Activated T-cell treated with anti-CD3 and anti-CD28 coated beads, Interleukin-2, amount 50 U/mL, for 24 hours (primary cell): ENCODE results near the gene SOWAHC.
"Not testable (repeated sequence)": the region's sequence is repeated elsewhere in the genome, so short reads cannot be mapped to it uniquely, and the experiment has no call there.

ENCODE experiments used
- DNase-seq: peaks from one replicate; pipeline ENCODE4 v3.0.0-alpha.2; 2020
- H3K27ac Mint-ChIP-seq: 2 replicates; pipeline ENCODE4 v1.8.0; 2020; ENCODE audit warnings: mild to moderate bottlenecking, mixed read lengths
- H3K27me3 Mint-ChIP-seq: 2 replicates; pipeline ENCODE4 v1.8.0; 2020; ENCODE audit warnings: mixed read lengths
- H3K36me3 Mint-ChIP-seq: 2 replicates; pipeline ENCODE4 v1.8.0; 2020; ENCODE audit warnings: low read depth, mixed read lengths
- H3K4me1 Mint-ChIP-seq: 2 replicates; pipeline ENCODE4 v1.8.0; 2020; ENCODE audit warnings: low read depth, mixed read lengths
- H3K4me3 Mint-ChIP-seq: 2 replicates; pipeline ENCODE4 v1.8.0; 2020; ENCODE audit warnings: mild to moderate bottlenecking, moderate library complexity, mixed read lengths
- H3K9me3 Mint-ChIP-seq: 2 replicates; pipeline ENCODE4 v1.8.0; 2020; ENCODE audit warnings: mixed read lengths

SOWAHC gene

DNA sequence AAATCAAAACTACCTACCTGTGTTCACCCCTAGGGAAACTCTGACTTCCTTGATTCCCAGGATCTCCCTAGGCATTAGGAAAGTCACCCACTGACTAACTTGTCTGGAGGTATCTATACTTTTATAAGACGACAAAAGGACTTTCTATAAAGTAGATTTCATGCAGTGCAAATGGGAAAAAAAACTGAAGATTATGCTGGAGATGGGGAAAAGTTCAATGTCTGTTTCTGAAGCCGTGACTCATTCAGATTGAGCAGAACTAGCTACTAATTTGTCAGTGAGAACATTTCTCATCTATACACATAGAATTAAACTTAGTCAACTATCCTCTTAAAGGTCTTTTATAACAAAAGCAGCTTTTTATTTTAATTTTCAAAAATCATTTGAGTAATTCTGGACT lies 6.4 kb upstream of the SOWAHC start:
- H3K4me3 Mint-ChIP-seq, result no peak overlapping the region

DNA sequence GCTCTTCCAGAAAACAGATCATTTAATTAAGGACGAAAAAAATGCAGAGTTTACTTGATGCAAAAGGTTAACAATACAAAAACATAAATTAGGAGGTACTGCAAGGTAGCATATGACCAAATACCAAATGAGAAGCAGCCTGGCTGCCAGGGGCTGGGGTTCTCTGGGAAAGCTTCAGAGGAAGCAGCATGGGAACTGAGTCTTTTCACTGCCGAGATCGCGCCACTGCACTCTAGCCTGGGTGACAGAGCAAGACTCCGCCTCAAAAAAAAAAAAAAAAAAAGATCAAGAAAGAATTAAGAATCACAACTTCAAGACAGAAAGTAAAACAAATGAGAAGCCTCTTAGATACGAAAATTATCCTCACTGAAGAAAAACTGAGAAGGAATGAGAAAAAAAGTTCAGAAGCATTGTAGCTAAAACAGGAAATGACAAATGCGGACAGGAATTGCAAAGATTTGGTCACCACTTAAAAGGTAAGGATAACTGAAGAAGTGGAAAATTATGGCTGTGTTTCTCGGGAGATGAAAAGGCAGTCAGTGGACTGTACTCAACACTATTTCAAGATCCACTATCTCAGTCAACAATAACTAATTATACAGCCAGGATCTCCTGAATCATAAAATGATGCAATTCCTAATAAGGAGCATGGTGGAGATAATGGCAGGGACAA lies 4.7 kb upstream of the SOWAHC start:
- no peaks in the 10 kb centered on the region for H3K36me3 Mint-ChIP-seq
- no peak overlapping the region for H3K27ac Mint-ChIP-seq

More for the DNA sequence above, 6.4 kb upstream of the SOWAHC start:
- Mint-ChIP-seq H3K27ac (no peak overlapping the region), H3K27me3 (peaks cover 71% of the 10 kb centered on the region), H3K36me3 (no peaks in the 10 kb centered on the region), H3K9me3 (no peaks in the 10 kb centered on the region), H3K4me1 (peaks cover 7% of the 10 kb centered on the region)
- DNase-seq, result no peak

DNA sequence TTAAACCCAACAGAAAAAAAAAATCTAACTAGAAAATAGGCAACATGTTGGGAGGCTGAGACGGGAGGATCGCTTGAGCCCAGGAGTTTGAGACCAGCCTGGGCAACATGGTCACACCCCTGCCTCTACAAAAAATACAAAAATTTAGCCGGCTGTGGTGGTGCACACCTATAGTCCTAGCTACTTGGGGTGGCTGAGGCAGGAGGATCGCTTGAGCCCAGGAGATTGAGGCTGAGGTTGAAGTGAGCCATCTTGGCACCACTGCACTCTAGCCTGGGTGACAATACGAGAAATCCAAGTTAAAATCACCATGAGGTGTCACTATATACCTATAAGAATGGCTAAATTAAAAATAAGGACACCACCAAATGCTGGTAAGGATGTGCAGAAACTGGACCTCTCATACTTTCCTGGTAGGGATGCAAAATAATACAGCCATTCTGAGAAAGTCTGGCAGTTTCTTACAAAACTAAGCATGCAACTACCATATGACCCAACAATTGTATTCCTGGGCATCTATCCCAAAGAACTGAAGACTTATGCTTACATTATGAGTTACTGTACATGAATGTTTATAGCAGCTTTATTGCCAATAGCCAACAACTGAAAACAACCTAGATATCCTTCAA lies 2.6 kb upstream of the SOWAHC start:
- Mint-ChIP-seq H3K4me3 (no peak overlapping the region), H3K4me1 (peaks cover 20% of the 10 kb centered on the region), H3K36me3 (no peaks in the 10 kb centered on the region), H3K27ac (no peak overlapping the region), H3K9me3 (no peaks in the 10 kb centered on the region), H3K27me3 (peaks cover 78% of the 10 kb centered on the region)
- DNase-seq, result no peak

More for the DNA sequence above, 4.7 kb upstream of the SOWAHC start:
- H3K9me3 Mint-ChIP-seq, result no peaks in the 10 kb centered on the region
- H3K4me1 Mint-ChIP-seq, result peaks cover 15% of the 10 kb centered on the region
- DNase-seq, result no peak
- H3K27me3 Mint-ChIP-seq, result peaks cover 75% of the 10 kb centered on the region
- peak overlapping the region; percentile 40 for H3K4me3 Mint-ChIP-seq

DNA sequence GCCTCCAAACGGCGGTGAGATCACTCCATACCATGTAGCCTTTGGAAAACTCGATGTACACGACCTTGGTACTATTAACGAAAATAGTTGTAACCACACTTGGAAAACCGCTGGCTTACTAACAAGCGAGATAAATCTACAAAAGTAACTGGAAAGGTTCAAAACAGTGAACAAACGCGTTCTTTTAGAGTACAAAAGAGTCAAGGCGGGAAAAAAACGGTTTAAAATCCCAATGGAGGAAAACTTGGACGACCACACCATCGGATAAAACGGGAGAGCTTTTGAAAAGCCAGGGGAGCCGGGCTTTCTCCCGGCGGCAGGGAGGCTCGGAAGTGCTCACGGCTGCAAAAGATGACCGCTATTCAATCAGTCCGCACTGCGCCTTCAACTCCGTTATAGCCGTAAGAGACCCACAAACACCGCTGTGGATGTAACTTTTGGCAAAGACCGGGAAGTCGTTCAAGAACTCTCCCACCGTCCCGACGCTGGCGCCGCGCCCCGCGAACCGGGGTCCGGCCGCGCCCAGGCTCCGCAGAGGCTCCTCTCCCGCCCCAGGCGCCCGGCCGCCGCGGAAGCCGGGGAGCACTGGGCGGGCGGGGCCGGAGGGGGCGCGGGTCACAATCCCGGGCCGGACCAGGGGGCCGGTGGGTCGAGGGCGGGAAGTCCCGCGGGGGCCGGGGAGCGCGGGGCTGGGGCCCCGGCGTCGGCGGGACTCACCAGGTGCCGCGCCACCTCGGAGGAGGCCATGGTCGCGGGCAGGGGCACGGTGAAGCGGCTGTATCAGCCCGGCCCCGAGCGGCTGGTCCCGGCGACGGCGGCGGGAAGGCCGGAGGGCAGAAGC lies 863 bp upstream of the SOWAHC start:
- Mint-ChIP-seq H3K4me3 (peak overlapping the region; percentile 81), H3K27ac (peak overlapping the region; percentile 37), H3K36me3 (no peaks in the 10 kb centered on the region), H3K9me3 (no peaks in the 10 kb centered on the region), H3K27me3 (peaks cover 82% of the 10 kb centered on the region), H3K4me1 (peaks cover 20% of the 10 kb centered on the region)
- no peak for DNase-seq

DNA sequence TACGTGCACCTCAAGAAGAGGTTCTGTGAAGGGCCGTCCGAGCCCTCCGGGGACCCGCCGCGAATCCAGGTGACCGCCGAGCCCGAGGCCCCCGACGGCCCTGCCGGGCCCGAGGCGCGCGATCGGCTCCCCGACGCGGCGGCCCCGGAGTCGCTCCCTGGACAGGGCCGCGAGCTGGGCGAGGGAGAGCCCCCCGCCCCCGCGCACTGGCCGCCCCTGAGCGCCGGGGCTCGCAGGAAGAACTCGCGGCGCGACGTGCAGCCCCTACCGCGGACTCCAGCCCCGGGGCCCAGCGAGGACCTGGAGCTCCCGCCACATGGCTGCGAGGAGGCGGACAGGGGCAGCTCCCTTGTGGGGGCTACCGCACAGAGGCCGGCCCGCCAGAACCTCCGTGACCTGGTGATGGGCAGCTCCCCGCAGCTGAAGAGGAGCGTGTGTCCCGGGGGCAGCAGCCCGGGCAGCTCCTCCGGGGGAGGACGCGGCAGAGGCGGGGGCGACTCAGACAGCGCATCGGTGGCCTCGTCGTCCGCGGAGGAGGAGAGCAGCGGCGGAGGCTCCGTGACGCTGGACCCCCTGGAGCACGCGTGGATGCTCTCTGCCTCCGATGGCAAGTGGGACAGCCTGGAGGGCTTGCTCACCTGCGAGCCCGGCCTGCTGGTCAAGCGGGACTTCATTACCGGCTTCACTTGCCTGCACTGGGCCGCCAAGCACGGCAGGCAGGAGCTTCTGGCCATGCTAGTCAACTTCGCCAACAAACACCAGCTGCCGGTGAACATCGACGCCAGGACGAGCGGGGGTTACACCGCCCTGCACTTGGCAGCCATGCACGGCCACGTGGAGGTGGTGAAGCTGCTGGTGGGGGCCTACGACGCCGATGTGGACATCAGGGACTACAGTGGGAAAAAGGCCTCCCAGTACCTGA lies 812 bp downstream of the SOWAHC start:
- Mint-ChIP-seq H3K27ac (no peak overlapping the region), H3K36me3 (no peaks in the 10 kb centered on the region), H3K27me3 (peaks cover 82% of the 10 kb centered on the region), H3K4me3 (no peak overlapping the region), H3K9me3 (no peaks in the 10 kb centered on the region), H3K4me1 (peaks cover 14% of the 10 kb centered on the region)
- peak; percentile 36 for DNase-seq

DNA sequence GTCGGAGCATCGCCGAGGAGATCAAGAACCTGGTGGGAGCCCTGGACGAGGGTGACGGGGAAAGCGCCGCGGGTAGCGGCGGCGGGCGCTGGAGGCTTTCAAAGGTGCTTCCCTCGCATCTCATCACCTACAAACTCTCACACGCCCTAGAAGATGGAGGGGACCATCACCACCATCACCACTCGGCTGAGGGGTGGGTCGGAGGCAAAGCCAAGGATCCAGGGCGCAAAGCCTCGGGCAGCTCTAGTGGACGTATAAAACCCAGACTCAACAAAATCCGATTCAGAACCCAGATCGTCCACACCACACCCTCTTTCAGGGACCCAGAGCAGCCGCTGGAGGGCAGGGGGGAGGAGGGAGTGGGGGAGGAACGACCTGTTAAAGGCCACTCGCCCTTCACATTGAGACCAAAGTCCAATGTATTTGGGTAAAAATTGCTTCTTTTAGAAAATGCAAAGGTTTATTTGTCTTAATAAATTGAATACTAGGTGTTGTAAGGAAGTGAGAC lies 1.5 kb downstream of the SOWAHC start:
- Mint-ChIP-seq H3K27ac (no peak overlapping the region), H3K27me3 (peaks cover 83% of the 10 kb centered on the region), H3K9me3 (no peaks in the 10 kb centered on the region), H3K4me1 (peaks cover 14% of the 10 kb centered on the region), H3K4me3 (no peak overlapping the region), H3K36me3 (no peaks in the 10 kb centered on the region)
- no peak for DNase-seq

DNA sequence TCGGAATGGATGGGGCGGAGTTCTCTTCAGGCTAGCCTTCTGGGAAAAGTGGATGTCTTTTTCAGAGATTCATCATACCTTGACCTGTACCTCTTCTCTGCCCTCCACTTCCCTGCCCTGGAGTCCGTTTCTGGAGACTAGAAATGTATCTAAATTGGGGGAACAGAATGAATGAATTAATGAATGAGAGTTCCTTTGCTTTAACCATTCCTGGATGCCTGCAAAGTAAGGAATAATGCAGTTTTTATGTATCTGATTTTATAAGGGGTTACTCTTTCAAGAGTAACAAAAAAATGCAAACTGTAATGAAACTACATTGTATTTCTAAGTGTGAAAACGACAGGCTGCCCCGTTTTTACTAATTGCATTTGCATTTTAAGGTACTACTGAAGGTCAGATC lies 2.0 kb downstream of the SOWAHC start:
- no peak overlapping the region for H3K27ac Mint-ChIP-seq
- no peaks in the 10 kb centered on the region for H3K36me3 Mint-ChIP-seq
- DNase-seq, result no peak
- H3K9me3 Mint-ChIP-seq, result no peaks in the 10 kb centered on the region
- no peak overlapping the region for H3K4me3 Mint-ChIP-seq
- peaks cover 83% of the 10 kb centered on the region for H3K27me3 Mint-ChIP-seq
- H3K4me1 Mint-ChIP-seq, result peaks cover 14% of the 10 kb centered on the region

DNA sequence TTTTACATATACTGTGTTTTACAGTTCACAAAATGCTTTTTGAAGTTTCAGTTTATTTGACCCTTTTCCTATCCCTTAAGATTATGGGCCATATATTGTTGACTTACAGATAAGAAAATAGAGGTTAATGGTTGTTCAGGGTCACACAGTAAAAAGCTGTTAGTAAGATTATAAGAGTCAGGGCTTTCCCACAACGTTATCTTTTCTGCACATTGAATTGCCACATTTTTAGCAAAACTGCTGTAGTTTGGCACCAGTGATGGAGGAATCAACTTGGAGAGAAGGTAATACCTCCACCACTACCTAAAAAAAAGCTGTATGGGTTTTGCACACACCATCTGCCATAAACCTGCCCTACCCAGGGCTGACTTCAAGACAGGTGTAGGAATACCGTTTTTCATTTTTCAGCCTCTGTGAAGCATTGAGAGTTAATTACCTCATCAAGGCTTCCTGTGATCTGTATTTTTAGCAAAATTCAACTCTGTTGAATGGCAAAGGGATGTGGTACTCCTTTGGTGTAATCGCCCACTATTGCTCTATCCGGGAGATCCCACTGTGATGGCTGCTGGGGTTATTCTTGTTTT lies 5.0 kb downstream of the SOWAHC start:
- Mint-ChIP-seq H3K27me3 (peaks cover 83% of the 10 kb centered on the region), H3K4me1 (peaks cover 5% of the 10 kb centered on the region), H3K27ac (no peak overlapping the region), H3K9me3 (no peaks in the 10 kb centered on the region), H3K4me3 (no peak overlapping the region), H3K36me3 (no peaks in the 10 kb centered on the region)
- DNase-seq, result no peak

DNA sequence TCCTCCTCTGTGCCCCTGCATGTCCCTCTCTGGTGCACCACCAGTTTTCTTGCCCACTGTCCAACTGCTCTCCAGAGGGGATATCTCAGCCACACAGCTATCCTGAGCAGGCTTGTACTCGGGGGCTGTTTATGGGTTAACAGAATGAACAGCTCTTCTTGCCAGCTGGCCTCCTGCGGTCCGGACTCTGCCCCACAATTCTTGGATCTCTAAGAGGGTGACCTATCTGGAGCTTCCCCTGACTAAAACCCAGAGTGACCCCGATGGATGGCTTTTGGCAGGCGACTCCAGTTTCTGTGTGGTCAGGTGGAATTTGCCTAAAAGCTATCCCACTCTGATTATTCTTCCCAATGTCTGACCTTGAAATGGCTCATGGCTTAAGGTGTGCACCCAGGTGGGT lies 9.1 kb downstream of the SOWAHC start:
- H3K4me1 Mint-ChIP-seq, result no peaks in the 10 kb centered on the region
- H3K27me3 Mint-ChIP-seq, result peaks cover 59% of the 10 kb centered on the region
- no peaks in the 10 kb centered on the region for H3K36me3 Mint-ChIP-seq
- DNase-seq, result no peak
- no peak overlapping the region for H3K27ac Mint-ChIP-seq
- no peaks in the 10 kb centered on the region for H3K9me3 Mint-ChIP-seq
- no peak overlapping the region for H3K4me3 Mint-ChIP-seq

DNA sequence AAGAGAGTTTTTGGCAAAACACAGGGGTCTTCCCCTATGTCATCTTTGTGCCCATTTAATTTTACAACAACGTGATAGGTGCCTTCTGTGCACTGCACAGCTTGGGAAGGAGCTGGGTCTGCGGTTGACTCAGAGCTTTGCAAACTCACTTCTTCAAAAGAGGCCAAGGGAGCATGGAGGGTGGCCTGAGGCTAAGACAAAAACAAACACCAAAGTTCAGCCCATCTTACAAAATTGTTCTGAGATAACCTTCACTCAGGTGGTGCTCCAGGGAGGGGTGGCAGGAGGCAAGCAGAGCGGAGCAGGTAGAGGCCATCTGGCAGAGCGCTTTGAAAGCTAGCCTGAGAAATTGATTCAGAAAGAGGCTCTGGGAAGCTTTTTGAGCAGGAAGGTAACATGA lies 9.8 kb downstream of the SOWAHC start:
- Mint-ChIP-seq H3K27ac (no peak overlapping the region), H3K27me3 (peaks cover 53% of the 10 kb centered on the region), H3K9me3 (no peaks in the 10 kb centered on the region), H3K36me3 (no peaks in the 10 kb centered on the region), H3K4me3 (no peak overlapping the region), H3K4me1 (no peaks in the 10 kb centered on the region)
- DNase-seq, result no peak

DNA sequence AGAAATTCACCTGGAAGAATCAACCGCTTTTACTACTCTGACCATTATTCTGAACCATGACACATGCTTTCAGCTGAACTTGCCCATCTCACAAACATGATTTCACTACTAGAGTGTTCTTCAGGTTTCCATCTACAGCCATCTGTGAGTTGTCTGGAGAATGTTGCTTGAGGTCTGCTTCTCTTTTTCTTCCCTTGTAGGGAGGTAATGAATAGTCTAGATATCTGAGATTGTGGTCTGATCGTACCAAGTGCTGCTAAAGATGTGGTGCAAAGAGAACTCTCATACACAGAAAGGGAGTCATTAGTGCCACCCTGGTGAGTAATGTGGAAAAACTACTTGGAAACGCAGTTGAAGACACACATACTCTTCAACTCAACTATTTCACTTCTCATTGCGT lies 10.2 kb downstream of the SOWAHC start:
- H3K36me3 Mint-ChIP-seq, result no peaks in the 10 kb centered on the region
- H3K27me3 Mint-ChIP-seq, result peaks cover 49% of the 10 kb centered on the region
- H3K27ac Mint-ChIP-seq, result no peak overlapping the region
- H3K9me3 Mint-ChIP-seq, result no peaks in the 10 kb centered on the region
- no peak for DNase-seq
- no peaks in the 10 kb centered on the region for H3K4me1 Mint-ChIP-seq
- no peak overlapping the region for H3K4me3 Mint-ChIP-seq

DNA sequence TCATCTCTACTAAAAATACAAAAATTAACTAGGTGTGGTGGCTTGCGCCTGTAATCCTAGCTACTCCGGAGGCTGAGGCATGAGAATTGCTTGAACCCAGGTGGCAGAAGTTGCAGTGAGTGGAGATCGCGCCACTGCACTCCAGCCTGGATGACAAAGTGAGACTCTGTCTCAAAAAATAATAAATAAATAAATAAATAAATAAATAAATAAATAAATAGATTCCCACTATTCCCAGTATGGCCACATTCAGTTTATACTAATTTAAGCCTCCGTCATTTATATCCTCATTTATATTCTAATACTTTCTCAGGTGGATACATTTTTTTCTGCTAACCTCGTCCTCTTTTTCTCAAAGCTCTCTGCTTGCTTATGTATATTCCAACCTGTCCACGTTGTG lies 14.2 kb downstream of the SOWAHC start:
- DNase-seq, H3K4me3 Mint-ChIP-seq, H3K9me3 Mint-ChIP-seq, H3K4me1 Mint-ChIP-seq, H3K27ac Mint-ChIP-seq, H3K36me3 Mint-ChIP-seq: not testable (repeated sequence)
- H3K27me3 Mint-ChIP-seq, result peaks cover 21% of the 10 kb centered on the region

DNA sequence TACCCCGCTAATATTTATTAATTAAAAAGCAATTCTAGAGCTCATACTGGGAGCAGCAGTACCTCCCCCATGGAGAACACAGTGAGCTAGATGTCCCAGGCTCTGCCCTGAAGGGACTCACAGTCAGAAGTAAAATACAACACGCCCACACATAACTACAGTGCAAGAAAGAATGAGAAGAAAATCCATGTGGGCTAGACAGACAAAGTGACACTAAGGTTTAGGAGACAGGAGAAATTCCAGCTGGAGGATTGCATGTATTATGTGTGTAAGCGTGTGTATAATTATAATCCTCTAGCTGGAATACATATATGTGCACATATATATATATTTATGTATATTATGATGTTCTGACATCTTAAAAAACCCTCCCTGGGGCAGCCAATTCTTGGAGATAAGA lies 15.7 kb downstream of the SOWAHC start:
- Mint-ChIP-seq H3K36me3 (no peaks in the 10 kb centered on the region), H3K4me3 (no peak overlapping the region), H3K27me3 (peaks cover 7% of the 10 kb centered on the region), H3K4me1 (no peaks in the 10 kb centered on the region), H3K27ac (no peak overlapping the region), H3K9me3 (no peaks in the 10 kb centered on the region)
- no peak for DNase-seq
